Measurements from ENCODE around the gene HMCN1.
"Not testable (repeated sequence)": the region's sequence is repeated elsewhere in the genome, so short reads cannot be mapped to it uniquely, and the experiment has no call there.

The HMCN1 gene

DNA sequence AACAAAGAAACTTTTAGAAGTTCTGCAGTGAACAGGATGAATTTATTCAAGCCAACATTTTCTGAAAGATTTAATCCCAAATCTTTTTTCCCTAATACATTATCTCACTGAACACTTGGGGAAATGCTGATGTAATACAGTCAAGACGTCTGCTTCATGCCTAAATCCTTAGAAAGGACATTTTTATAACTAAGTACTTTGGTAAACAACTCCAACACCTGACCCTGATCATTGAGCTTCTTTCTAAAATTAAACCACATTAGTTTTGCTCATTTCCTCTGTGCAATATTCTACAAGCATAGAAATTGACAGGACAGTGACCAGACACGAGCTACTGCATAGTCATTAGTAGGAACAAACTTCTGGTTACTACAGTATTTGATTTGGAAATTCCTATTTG, 457.3 kb downstream of the HMCN1 start:
- H3K9me3 Mint-ChIP-seq, result no peaks in the 10 kb centered on the region
- no peaks in the 10 kb centered on the region for H3K36me3 Mint-ChIP-seq (ENCODE audit: low read depth)
- no peak overlapping the region for H3K4me3 Mint-ChIP-seq
- H3K27ac Mint-ChIP-seq, result no peak overlapping the region
- H3K27me3 Mint-ChIP-seq, result peaks cover 23% of the 10 kb centered on the region
- H3K4me1 Mint-ChIP-seq (ENCODE audit: low read depth), result peaks cover 18% of the 10 kb centered on the region

DNA sequence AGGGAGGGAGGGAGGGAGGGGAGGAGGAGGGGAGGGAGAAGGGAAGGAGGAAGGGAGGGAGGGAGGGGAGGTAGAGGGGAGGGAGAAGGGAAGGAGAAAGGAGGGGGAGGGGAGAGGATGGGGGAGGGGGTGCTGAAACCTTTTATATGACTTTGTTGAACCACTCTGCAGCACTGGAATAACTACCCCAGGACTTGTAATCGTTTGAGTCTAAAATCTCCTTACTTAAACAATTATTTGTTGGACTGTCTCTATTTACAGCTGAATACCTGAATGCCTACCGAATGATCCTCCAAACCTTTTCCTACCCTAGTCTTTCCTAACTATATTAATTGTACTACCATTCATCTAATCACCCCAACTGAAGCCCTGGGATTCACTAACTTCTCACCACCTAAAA, 459.0 kb downstream of the HMCN1 start:
- no peaks in the 10 kb centered on the region for H3K9me3 Mint-ChIP-seq
- peaks cover 21% of the 10 kb centered on the region for H3K27me3 Mint-ChIP-seq
- no peak overlapping the region for H3K4me3 Mint-ChIP-seq
- no peak overlapping the region for H3K27ac Mint-ChIP-seq
- peaks cover 4% of the 10 kb centered on the region for H3K4me1 Mint-ChIP-seq (ENCODE audit: low read depth)
- H3K36me3 Mint-ChIP-seq (ENCODE audit: low read depth), result no peaks in the 10 kb centered on the region

DNA sequence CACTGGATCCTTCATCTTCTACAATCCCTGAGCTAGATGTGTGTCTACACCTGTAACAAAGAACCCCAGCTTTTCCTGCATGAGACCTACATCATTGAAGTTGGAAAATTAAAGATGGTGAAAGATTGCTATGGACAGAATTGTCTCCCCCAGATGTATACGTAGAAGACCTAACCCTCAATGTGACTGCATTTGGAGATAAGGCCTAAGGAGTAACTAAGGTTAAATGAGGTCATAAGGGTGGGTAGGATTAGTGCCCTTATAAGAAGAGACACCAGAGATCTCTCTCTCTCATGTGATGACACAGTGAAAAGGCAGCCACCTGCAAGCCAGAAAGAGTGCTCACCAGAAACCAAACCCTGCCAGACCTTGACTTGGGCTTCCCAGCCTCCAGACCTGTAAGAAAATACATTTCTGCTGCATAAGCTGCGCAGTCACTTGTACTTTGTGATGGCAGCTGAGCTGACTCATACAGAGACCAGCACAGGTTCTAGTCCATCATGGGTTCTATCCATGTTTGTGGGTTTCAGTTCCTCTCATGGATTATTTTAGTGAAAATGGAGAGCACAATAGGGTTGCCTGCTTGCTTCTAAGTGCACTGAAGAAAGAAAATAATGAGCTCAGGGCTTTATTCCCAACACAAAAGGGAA, 460.0 kb downstream of the HMCN1 start:
- Mint-ChIP-seq H3K9me3 (no peaks in the 10 kb centered on the region), H3K27ac (no peak overlapping the region), H3K36me3 (ENCODE audit: low read depth) (no peaks in the 10 kb centered on the region), H3K27me3 (peaks cover 15% of the 10 kb centered on the region), H3K4me3 (no peak overlapping the region), H3K4me1 (ENCODE audit: low read depth) (no peaks in the 10 kb centered on the region)

DNA sequence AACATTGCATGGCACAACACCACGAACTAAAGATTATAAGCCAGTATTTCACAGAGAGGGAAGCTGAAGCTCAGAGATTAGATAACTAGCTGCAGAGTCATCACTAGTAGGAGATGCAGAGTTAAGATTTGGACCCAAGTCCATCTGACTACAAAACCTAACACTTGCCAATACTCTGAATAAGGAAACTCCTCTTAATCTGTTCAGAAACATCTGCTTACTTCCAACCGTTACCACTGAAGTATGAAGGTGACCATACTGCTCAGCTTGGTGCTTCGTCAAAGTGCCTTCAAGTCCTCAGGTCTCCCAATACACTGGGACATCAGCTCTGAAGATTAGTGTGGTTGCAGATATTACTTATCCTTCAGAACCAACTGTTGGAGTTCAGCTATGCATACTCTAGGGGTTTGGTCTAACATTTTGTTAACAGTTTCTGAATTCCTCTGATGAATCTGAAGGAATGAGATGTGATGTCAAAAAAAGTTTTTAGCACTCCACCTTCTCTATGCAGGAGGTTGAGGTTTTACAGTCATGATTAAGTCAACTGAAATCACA, 461.3 kb downstream of the HMCN1 start:
- H3K4me1 Mint-ChIP-seq (ENCODE audit: low read depth), result no peaks in the 10 kb centered on the region
- no peak overlapping the region for H3K4me3 Mint-ChIP-seq
- no peak overlapping the region for H3K27ac Mint-ChIP-seq
- H3K9me3 Mint-ChIP-seq, result no peaks in the 10 kb centered on the region
- no peaks in the 10 kb centered on the region for H3K36me3 Mint-ChIP-seq (ENCODE audit: low read depth)
- peaks cover 8% of the 10 kb centered on the region for H3K27me3 Mint-ChIP-seq

DNA sequence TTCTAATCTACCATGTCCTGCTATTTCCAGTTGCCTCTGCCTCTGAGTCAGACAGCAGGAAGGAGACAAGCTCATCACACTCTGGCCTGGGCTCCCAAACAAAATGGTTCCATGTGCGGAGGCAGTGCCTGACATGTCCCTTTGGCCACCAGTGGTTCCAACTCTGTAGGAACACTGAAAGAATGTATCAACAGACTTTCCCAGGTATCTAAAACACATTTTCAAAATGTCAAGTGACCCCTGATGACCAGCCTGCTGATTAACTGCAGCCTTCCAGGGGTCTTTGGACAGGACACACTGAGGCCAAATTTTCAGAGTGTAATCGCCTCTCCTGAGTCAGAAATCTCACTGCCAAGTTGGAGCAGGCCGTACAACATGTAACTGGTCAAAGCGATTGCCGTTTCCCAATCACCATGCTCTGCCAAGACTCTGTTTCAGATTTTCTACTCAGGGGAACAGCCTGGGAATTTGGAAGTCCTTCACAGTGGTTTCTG, 468.1 kb downstream of the HMCN1 start:
- Mint-ChIP-seq H3K27me3 (peaks cover 46% of the 10 kb centered on the region), H3K4me1 (ENCODE audit: low read depth) (peaks cover 17% of the 10 kb centered on the region), H3K36me3 (ENCODE audit: low read depth) (no peaks in the 10 kb centered on the region), H3K4me3 (no peak overlapping the region), H3K9me3 (no peaks in the 10 kb centered on the region), H3K27ac (no peak overlapping the region)

DNA sequence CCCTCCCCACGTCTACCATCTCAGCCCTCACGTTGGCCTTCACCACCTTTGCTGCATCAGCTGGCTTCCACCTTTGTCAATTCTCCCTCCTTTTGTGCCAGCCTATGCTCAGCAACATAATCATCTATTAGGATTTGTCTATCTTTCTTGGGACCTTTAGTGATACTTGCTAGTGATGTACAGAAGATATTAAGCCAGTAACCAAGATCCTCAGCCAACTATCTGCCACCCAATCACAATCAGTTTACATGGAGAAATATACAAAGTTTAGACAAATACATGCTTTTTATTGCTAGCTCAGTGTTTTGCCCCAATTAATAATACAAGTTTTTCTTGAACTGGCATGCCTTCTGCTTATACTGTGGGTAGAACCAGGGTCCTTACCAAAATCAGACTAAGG, 468.6 kb downstream of the HMCN1 start:
- H3K27me3 Mint-ChIP-seq, result peaks cover 48% of the 10 kb centered on the region
- no peak overlapping the region for H3K27ac Mint-ChIP-seq
- H3K4me1 Mint-ChIP-seq (ENCODE audit: low read depth), result peaks cover 17% of the 10 kb centered on the region
- H3K4me3 Mint-ChIP-seq, result no peak overlapping the region
- no peaks in the 10 kb centered on the region for H3K9me3 Mint-ChIP-seq
- H3K36me3 Mint-ChIP-seq (ENCODE audit: low read depth), result no peaks in the 10 kb centered on the region

DNA sequence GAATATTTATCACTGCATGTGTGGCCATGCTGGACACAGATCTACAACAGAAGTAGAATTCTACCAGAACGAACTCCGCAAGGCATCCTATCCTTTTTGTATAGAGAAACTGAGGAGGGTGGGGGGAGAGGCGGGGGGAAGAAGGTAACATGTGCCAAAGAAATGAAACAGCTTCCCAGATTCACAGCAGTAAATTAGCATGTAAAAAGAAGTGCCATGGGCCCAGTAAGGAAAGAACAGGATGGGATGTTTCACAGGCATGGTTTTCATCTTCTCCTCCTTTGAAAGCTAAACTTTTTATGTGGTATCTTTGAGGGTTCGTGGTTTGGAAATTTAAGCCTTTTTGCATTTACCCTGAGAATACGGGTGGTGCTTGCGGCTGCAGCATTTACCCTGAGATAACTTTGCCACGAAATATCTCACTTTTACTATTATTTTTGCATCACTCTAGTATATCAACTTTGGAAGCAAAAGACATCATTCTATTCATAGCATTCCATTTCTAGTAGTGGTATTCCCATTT, 471.9 kb downstream of the HMCN1 start:
- Mint-ChIP-seq H3K4me1 (ENCODE audit: low read depth) (peaks cover 17% of the 10 kb centered on the region), H3K4me3 (no peak overlapping the region), H3K9me3 (no peaks in the 10 kb centered on the region), H3K27me3 (peaks cover 69% of the 10 kb centered on the region), H3K36me3 (ENCODE audit: low read depth) (no peaks in the 10 kb centered on the region), H3K27ac (no peak overlapping the region)

DNA sequence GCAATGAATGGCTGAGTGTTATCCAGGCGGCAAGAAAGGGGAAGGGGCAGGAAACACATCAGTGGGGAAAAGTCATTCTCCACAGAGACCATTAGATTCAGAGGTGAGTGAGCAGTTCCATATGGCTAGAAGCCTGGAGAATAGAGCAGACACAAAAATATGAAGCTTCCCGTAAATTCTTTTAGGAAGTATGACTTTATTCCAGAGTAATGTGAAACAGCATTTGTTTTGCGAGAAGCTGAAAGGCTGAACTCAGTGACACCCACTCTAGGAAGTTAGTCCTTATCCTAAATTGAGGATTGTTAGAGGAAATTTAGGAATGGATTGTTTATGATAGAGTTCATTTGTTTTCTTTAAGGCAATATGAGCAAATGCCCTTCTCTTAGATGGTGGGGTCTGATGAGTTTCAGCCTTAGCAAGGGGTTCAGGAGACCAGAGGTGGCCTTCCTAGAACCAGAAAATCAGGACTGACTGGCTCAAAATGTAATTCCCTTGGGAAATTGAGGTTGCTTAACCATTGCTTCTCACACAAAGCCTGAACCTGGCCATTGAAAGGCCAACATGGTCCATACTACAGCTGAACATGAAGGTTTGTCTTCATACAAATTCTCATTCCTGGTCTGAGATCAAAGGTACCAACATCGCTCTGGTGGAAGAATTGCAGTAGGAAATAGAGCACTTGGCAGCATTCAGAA, 473.3 kb downstream of the HMCN1 start:
- Mint-ChIP-seq H3K9me3 (no peaks in the 10 kb centered on the region), H3K4me3 (no peak overlapping the region), H3K4me1 (ENCODE audit: low read depth) (peaks cover 17% of the 10 kb centered on the region), H3K36me3 (ENCODE audit: low read depth) (no peaks in the 10 kb centered on the region), H3K27ac (no peak overlapping the region), H3K27me3 (peaks cover 68% of the 10 kb centered on the region)

DNA sequence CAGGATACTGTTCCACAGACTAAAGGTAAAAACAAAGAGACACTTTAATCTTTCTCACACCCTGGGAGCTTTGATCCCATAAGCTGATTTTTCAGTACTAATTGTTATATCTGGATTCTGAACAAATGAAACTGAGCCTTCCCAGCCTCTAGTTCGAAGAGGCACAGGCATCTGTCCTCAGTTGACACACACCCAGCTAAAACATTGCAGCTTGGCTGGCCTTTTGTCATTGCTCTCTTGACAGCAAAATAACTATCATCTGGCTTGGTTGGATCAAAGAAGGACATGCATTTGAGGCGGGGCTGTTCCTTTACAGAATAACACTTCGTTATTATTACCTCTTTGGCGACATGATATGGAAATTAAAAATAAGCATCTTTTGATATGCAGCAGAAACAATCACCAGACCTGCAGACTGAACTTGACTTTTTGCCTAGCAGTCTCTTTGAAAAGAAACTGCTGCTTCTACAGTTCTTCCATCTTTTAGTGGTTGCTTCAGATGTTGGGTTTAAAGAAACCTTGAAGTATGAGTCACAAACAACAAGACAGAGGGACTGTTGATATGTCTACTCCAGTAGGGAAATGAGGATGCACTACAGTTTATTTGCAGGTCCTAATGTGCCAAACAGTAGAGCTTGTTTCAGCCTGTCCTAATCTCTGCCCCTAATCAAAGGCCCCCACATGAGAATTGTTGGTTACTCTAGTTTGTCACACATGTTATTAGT, 474.4 kb downstream of the HMCN1 start:
- peaks cover 17% of the 10 kb centered on the region for H3K4me1 Mint-ChIP-seq (ENCODE audit: low read depth)
- peaks cover 62% of the 10 kb centered on the region for H3K27me3 Mint-ChIP-seq

DNA sequence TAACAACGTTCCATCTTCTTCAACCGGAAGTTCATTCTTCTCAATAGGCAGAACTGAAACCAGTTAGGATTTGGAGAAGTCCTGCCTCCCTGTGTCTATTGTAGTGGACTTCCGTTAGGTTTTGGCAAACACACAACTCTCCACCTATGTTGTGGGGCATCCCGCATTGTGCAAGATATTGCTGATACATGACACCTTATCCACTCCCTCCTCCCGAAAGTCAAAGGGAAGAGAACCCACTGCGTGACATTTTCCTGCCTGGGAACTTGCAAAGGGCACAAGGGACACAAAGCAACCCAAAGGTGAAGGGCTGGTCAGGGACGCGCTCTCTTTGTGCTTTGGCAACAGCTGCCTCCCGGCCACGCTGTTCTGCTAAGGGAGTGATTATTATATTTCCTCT, 476.1 kb downstream of the HMCN1 start:
- H3K4me1 Mint-ChIP-seq (ENCODE audit: low read depth), result peaks cover 17% of the 10 kb centered on the region
- no peaks in the 10 kb centered on the region for H3K36me3 Mint-ChIP-seq (ENCODE audit: low read depth)
- H3K27me3 Mint-ChIP-seq, result peaks cover 65% of the 10 kb centered on the region
- no peak overlapping the region for H3K4me3 Mint-ChIP-seq
- H3K9me3 Mint-ChIP-seq, result no peaks in the 10 kb centered on the region
- H3K27ac Mint-ChIP-seq, result no peak overlapping the region

More for the DNA sequence above, 474.4 kb downstream of the HMCN1 start:
- Mint-ChIP-seq H3K9me3 (no peaks in the 10 kb centered on the region), H3K36me3 (ENCODE audit: low read depth) (no peaks in the 10 kb centered on the region), H3K4me3 (no peak overlapping the region), H3K27ac (no peak overlapping the region)

DNA sequence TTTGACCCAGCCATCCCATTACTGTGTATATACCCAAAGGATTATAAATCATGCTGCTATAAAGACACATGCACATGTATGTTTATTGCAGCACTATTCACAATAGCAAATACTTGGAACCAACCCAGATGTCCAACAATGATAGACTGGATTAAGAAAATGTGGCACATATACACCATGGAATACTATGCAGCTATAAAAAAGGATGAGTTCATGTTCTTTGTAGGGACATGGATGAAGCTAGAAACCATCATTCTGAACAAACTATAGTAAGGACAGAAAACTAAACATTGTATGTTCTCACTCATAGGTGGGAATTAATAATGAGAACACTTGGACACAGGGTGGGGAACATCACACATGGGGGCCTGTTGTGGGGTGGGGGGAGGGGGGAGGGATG, 477.4 kb downstream of the HMCN1 start:
- H3K27me3 Mint-ChIP-seq, result peaks cover 52% of the 10 kb centered on the region
- not testable (repeated sequence) for H3K9me3 Mint-ChIP-seq; H3K4me1 Mint-ChIP-seq (ENCODE audit: low read depth)

DNA sequence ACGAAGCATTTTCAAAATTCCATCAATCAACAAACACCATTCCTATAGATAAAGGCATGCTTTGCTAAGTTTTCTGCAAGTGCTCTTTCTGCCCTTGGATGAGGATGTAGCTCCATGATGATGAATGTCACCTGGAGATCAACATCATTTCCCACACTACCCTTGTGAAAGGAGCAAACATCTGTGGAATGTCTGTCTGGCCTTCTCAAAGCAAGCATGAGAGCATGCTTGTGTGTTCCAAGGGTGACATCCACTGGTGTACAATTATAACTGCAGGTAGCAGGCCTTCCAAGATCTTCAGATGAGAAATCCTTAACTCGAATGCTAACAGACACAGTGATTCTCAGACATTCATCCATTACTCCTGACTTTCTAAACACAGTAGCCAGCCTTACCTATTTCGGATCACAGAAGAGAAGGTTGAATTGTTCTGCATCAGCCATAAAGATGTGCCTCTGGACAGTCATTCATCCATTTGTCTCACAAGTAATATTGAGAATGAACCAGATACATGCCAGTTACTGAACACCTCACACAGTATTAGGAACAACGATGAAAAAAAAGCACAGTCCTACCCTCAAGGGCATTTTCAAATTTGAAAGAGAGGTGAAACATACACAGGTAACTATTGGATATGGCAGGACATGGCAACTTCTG, 478.5 kb downstream of the HMCN1 start:
- no peaks in the 10 kb centered on the region for H3K9me3 Mint-ChIP-seq
- no peaks in the 10 kb centered on the region for H3K4me1 Mint-ChIP-seq (ENCODE audit: low read depth)
- no peak overlapping the region for H3K4me3 Mint-ChIP-seq
- no peaks in the 10 kb centered on the region for H3K36me3 Mint-ChIP-seq (ENCODE audit: low read depth)
- peaks cover 42% of the 10 kb centered on the region for H3K27me3 Mint-ChIP-seq
- H3K27ac Mint-ChIP-seq, result no peak overlapping the region

More for the DNA sequence above, 477.4 kb downstream of the HMCN1 start:
- not testable (repeated sequence) for H3K27ac Mint-ChIP-seq; H3K36me3 Mint-ChIP-seq (ENCODE audit: low read depth); H3K4me3 Mint-ChIP-seq

DNA sequence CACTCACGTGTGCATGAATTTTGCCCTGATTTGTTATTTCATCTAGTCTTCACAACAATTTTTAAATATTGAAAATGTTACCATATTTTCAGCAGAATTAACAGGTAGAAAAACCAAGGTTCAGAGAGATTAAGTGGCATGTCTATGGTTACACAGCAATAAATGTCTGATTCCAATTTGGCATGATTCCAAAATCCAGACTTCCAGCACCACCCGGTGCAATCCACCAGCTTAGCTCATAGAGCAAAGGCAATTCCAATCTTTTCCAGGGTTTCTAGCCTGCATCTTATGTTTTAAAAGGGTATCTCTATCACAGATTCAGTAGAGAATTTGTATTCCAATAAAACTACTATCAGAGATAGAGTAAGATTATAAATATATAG, 479.0 kb downstream of the HMCN1 start:
- no peaks in the 10 kb centered on the region for H3K4me1 Mint-ChIP-seq (ENCODE audit: low read depth)
- H3K27ac Mint-ChIP-seq, result no peak overlapping the region
- H3K27me3 Mint-ChIP-seq, result peaks cover 37% of the 10 kb centered on the region
- no peaks in the 10 kb centered on the region for H3K9me3 Mint-ChIP-seq
- no peaks in the 10 kb centered on the region for H3K36me3 Mint-ChIP-seq (ENCODE audit: low read depth)
- H3K4me3 Mint-ChIP-seq, result no peak overlapping the region

DNA sequence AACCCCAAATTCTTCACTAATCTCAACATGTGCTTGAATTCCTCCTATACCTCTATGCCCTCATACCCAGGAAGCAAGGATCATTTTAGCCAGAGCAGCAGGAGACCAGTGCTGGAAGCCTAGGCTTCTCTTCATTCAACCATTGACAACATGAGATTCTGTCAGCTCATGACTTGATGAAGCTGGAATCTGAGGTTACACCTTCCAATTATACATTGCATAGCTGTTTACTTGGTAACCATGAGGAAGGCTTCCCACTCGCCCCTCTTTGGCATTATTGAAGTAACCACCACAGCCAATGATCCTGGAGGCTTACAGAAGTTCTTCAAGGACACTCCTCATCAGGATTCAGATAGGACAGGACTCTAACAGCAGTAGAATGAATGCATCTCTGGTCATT, 480.6 kb downstream of the HMCN1 start:
- H3K27me3 Mint-ChIP-seq, result peaks cover 25% of the 10 kb centered on the region
- no peaks in the 10 kb centered on the region for H3K4me1 Mint-ChIP-seq (ENCODE audit: low read depth)
- H3K27ac Mint-ChIP-seq, result no peak overlapping the region
- no peaks in the 10 kb centered on the region for H3K36me3 Mint-ChIP-seq (ENCODE audit: low read depth)
- H3K4me3 Mint-ChIP-seq, result no peak overlapping the region
- H3K9me3 Mint-ChIP-seq, result no peaks in the 10 kb centered on the region
